PC-9 (cell line): ENCODE measurements around the gene DIPK1B. TPM values are rescaled to one million over a fixed set of nuclear protein-coding genes. Genes with fewer than 3 reads are reported as not detected.

Experiments
- BruUV-seq: library from RNA; stranded (reverse); fragments of 400-500 nt; replicated peaks from 2 replicates; lab custom pipeline; 2021; lab: Mats Ljungman, UMichigan
- CTCF ChIA-PET: fragments of 300-600 bp; sonication (Branson Sonifier 250); formaldehyde crosslinking; loops from one replicate; lab custom pipeline; 2022; ENCODE audit warnings: antibody characterized with exemption; lab: Charles Lee
- POLR2A ChIA-PET: fragments of 300-600 bp; sonication (Branson Sonifier 250); formaldehyde crosslinking; loops from one replicate; lab custom pipeline; 2022; ENCODE audit warnings: antibody characterized with exemption; ENCODE audit not compliant: unreplicated experiment; lab: Charles Lee
- DNase-seq, 2 experiments: peaks; one replicate each; pipeline versions ENCODE4 v3.0.0 to v3.0.0-alpha.2; 2015 to 2022; ENCODE audit warnings: mixed read lengths in 1 of 2
- H2AFZ ChIP-seq: fragments of 200-600 bp; sonication (generic); 2 replicates; pipeline ENCODE4 v1.8.1; 2017; ENCODE audit warnings: antibody characterized with exemption
- H3F3A ChIP-seq: fragments of 200-600 bp; sonication (generic); 2 replicates; pipeline ENCODE4 v1.8.1; 2017; ENCODE audit warnings: antibody characterized with exemption, mild to moderate bottlenecking, low read depth; ENCODE audit not compliant: insufficient read depth
- H3K27ac ChIP-seq: fragments of 200-600 bp; sonication (generic); 2 replicates; pipeline ENCODE4 v1.6.1; 2016; ENCODE audit warnings: mixed run types
- H3K27me3 ChIP-seq: fragments of 200-600 bp; sonication (generic); 2 replicates; pipeline ENCODE4 v1.6.1; 2016; ENCODE audit warnings: low read depth, mixed run types; ENCODE audit not compliant: insufficient read depth
- H3K36me3 ChIP-seq: fragments of 200-600 bp; sonication (generic); 2 replicates; pipeline ENCODE4 v1.6.1; 2016; ENCODE audit warnings: low read depth, mixed run types
- H3K4me1 ChIP-seq: fragments of 200-600 bp; sonication (generic); replicated peaks from 2 replicates; pipeline ENCODE4 v1.6.1; 2016; ENCODE audit warnings: mixed run types; ENCODE audit not compliant: insufficient read depth
- H3K4me2 ChIP-seq: fragments of 200-600 bp; sonication (generic); 2 replicates; pipeline ENCODE4 v1.6.1; 2017; ENCODE audit warnings: mixed run types
- H3K4me3 ChIP-seq: fragments of 200-600 bp; sonication (generic); 2 replicates; pipeline ENCODE4 v1.6.1; 2016; ENCODE audit warnings: mixed run types
- H3K79me2 ChIP-seq: fragments of 200-600 bp; sonication (generic); 2 replicates; pipeline ENCODE4 v1.6.1; 2017; ENCODE audit warnings: low read depth, mixed run types
- H3K9me2 ChIP-seq: fragments of 200-600 bp; sonication (generic); 2 replicates; pipeline ENCODE4 v1.8.1; 2017; ENCODE audit warnings: mild to moderate bottlenecking; ENCODE audit not compliant: insufficient read depth
- H3K9me3 ChIP-seq: fragments of 200-600 bp; sonication (generic); 2 replicates; pipeline ENCODE4 v1.8.1; 2016; ENCODE audit warnings: low read depth; ENCODE audit not compliant: insufficient read depth
- H4K20me1 ChIP-seq: fragments of 200-600 bp; sonication (generic); 2 replicates; pipeline ENCODE4 v1.8.1; 2017; ENCODE audit not compliant: insufficient read depth
- CTCF ChIP-seq: fragments of 200-600 bp; sonication (generic); conservative IDR thresholded peaks from 2 replicates; pipeline ENCODE4 v1.6.1; 2017; ENCODE audit warnings: mixed run types, antibody characterized with exemption, mild to moderate bottlenecking, moderate library complexity
- EZH2 ChIP-seq: fragments of 200-600 bp; sonication (generic); IDR thresholded peaks from 2 replicates; pipeline ENCODE4 v1.8.0; 2017; ENCODE audit warnings: antibody characterized with exemption, low read depth
- intact Hi-C: fragments of 100-400 bp; cut with micrococcal nuclease; formaldehyde crosslinking; loops from one replicate; pipeline ENCODE4 v1.10.0; 2022; ENCODE audit not compliant: unreplicated experiment
- total RNA-seq: library from RNA; stranded (reverse); gene quantifications from 2 replicates; pipeline ENCODE4 v1.2.3, GENCODE V29; 2021

DIPK1B gene
- total RNA-seq, 1 experiment from 2014 or later, result 19.0 TPM

GRCh38 chr9:136678624-136679023, 33.7 kb upstream of the DIPK1B start:
- no peak for TF ChIP-seq CTCF
- TF ChIP-seq EZH2, result no peak
- H3K4me3 ChIP-seq, result no peak overlapping the region
- H3K27me3 ChIP-seq, result no peaks in the 10 kb centered on the region
- 0 out of 2 replicates have a peak, but pooled peaks cover 3% of the 10 kb centered on the region for H3K79me2 ChIP-seq
- DNase-seq, result no peak
- no peak overlapping the region for H2AFZ ChIP-seq
- H3K4me1 ChIP-seq, result no peaks in the 10 kb centered on the region
- no peak overlapping the region for H3K27ac ChIP-seq
- H4K20me1 ChIP-seq, result peaks cover 18% of the 10 kb centered on the region
- H3K9me2 ChIP-seq, result no peaks in the 10 kb centered on the region
- no peaks in the 10 kb centered on the region for H3K36me3 ChIP-seq
- BruUV-seq, result no TSS peak
- ChIA-PET CTCF (no interaction called here), POLR2A (no interaction called here)
- H3K4me2 ChIP-seq, result no peak overlapping the region
- no peaks in the 10 kb centered on the region for H3K9me3 ChIP-seq
- intact Hi-C loops, result loop anchor here (10.0 kb wide), 1 partner anchor 46 kb away; no protein-coding TSS in a partner anchor
- H3F3A ChIP-seq, result peaks cover 5% of the 10 kb centered on the region; the same call in 1 of the 2 replicates

GRCh38 chr9:136679431-136679941, 32.9 kb upstream of the DIPK1B start:
- no TSS peak for BruUV-seq
- TF ChIP-seq EZH2 (no peak), CTCF (no peak)
- Histone ChIP-seq H4K20me1 (peaks cover 25% of the 10 kb centered on the region), H3F3A (peaks cover 8% of the 10 kb centered on the region; the same call in 1 of the 2 replicates), H3K27me3 (no peaks in the 10 kb centered on the region), H3K4me1 (no peaks in the 10 kb centered on the region), H3K9me3 (no peaks in the 10 kb centered on the region), H3K79me2 (peaks cover 7% of the 10 kb centered on the region; the same call in 1 of the 2 replicates), H3K4me3 (no peak overlapping the region), H2AFZ (no peak overlapping the region), H3K9me2 (no peaks in the 10 kb centered on the region), H3K36me3 (no peaks in the 10 kb centered on the region), H3K27ac (no peak overlapping the region), H3K4me2 (no peak overlapping the region)
- DNase-seq, result no peak
- CTCF ChIA-PET, result no interaction called here
- intact Hi-C loops, result loop anchor here (10.0 kb wide), 1 partner anchor 45 kb away; no protein-coding TSS in a partner anchor
- POLR2A ChIA-PET, result no interaction called here

GRCh38 chr9:136681029-136681428, 31.3 kb upstream of the DIPK1B start:
- POLR2A ChIA-PET, result interaction anchor here (0.7 kb wide), 1 partner anchor 12 kb away, joined by 3 read pairs; no protein-coding TSS in a partner anchor

More at GRCh38 chr9:136681029-136681428, 31.3 kb upstream of the DIPK1B start:
- no TSS peak for BruUV-seq
- no peak overlapping the region for H3K4me3 ChIP-seq
- intact Hi-C loops, result no loop called here
- no peaks in the 10 kb centered on the region for H3K36me3 ChIP-seq
- H3K4me1 ChIP-seq, result peaks cover 8% of the 10 kb centered on the region
- H3K79me2 ChIP-seq, result peaks cover 22% of the 10 kb centered on the region
- no peaks in the 10 kb centered on the region for H3K9me3 ChIP-seq
- CTCF ChIA-PET, result interaction anchor here (0.6 kb wide), 1 partner anchor 197 kb away, joined by 5 read pairs; no protein-coding TSS in a partner anchor
- no peak for DNase-seq
- H3K4me2 ChIP-seq, result no peak overlapping the region
- no peaks in the 10 kb centered on the region for H3K9me2 ChIP-seq
- H3K27me3 ChIP-seq, result no peaks in the 10 kb centered on the region
- H3K27ac ChIP-seq, result no peak overlapping the region
- peaks cover 35% of the 10 kb centered on the region for H4K20me1 ChIP-seq
- H3F3A ChIP-seq, result peaks cover 8% of the 10 kb centered on the region; the same call in 1 of the 2 replicates
- TF ChIP-seq CTCF (no peak), EZH2 (no peak)
- H2AFZ ChIP-seq, result no peak overlapping the region
